K562 treated with DMSO at 1 percent for 4 hours (cell line): ENCODE results near the gene SOX8. TPM values are rescaled to one million over a fixed set of nuclear protein-coding genes. Genes with fewer than 3 reads are reported as not detected.

Experiments used
- total RNA-seq: library from RNA; unstranded; fragments of 300-600 nt; gene quantifications from 2 replicates; pipeline ENCODE4 v1.2.3, GENCODE V29; 2022; ENCODE audit not compliant: insufficient read depth

Gene SOX8
- not detected in 2 replicates for total RNA-seq

GRCh38 chr16:981695-982144 lies at the start of gene SOX8:
Gene SOX8, plus strand, starts transcription at chr16:981770. Its CDS starts 153 bp downstream, at chr16:981923.

GRCh38 chr16:970766-971581 lies 10.6 kb upstream of the SOX8 start, which contains the start of gene LMF1:
Gene LMF1, minus strand, starts transcription at chr16:970984. Its CDS starts 4 bp downstream, at chr16:970980.

Other genes starting within 250 kb of the SOX8 start
- 26.1 and 31.9 TPM in 2 replicates for gene CIAO3, start 240.8 kb upstream of the SOX8 start, total RNA-seq
- not detected in 2 replicates for gene MSLN, start 221.0 kb upstream of the SOX8 start, total RNA-seq
- 45.1 and 50.9 TPM in 2 replicates for gene RPUSD1, start 193.4 kb upstream of the SOX8 start, total RNA-seq
- gene CHTF18, start 193.2 kb upstream of the SOX8 start, total RNA-seq: 25.9 and 26.9 TPM in 2 replicates
- gene GNG13, start 181.0 kb upstream of the SOX8 start, total RNA-seq: not detected in 2 replicates
- gene LMF1, start 10.8 kb upstream of the SOX8 start, total RNA-seq: 2.9 and 6.1 TPM in 2 replicates
- gene SSTR5, start 91.0 kb downstream of the SOX8 start, total RNA-seq: not detected in 2 replicates
- gene C1QTNF8, start 114.5 kb downstream of the SOX8 start, total RNA-seq: not detected in 2 replicates
- 0.30 TPM in 1 of 2 replicates, not detected in the other for gene CACNA1H, start 171.3 kb downstream of the SOX8 start, total RNA-seq
- not detected in 2 replicates for gene TPSG1, start 243.5 kb downstream of the SOX8 start, total RNA-seq
- not detected in 2 replicates for gene TPSB2, start 248.4 kb downstream of the SOX8 start, total RNA-seq